GM18873 (cell line): ENCODE data around the gene LYZL1.
"Not testable (repeated sequence)": the region's sequence is repeated elsewhere in the genome, so short reads cannot be mapped to it uniquely, and the experiment has no call there.

Experiments used
- ATAC-seq: cut with Tn5 transposase; IDR thresholded peaks from one replicate; pipeline ENCODE4 v1.9.1; 2021; ENCODE audit warnings: mild to moderate bottlenecking, moderate library complexity, moderate number of reproducible peaks; ENCODE audit not compliant: unreplicated experiment, low FRiP score

Gene LYZL1

DNA sequence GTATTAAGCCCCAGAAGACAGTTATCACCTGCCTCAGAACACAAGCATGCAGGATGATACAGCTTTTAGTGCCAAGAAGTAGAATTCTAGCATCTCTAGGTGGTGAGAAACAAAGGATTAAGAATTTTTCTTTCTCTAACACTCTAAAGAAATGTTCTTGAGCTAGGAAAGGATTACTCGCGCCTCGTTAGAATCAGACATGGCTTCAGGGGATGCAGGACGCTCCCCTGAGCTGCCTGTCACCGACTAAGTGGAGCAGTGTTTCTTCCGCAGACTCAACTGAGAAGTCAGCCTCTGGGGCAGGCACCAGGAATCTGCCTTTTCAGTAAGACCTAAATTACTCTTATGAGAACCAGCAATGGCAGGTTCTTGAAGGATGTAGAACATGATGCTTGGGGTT, at the start of gene LYZL1:
Gene LYZL1 (plus strand): TSS at position 165 of the 400 bp plus-strand sequence. CDS start 2,798 bp downstream, outside the sequence.
- not testable (repeated sequence) for ATAC-seq

DNA sequence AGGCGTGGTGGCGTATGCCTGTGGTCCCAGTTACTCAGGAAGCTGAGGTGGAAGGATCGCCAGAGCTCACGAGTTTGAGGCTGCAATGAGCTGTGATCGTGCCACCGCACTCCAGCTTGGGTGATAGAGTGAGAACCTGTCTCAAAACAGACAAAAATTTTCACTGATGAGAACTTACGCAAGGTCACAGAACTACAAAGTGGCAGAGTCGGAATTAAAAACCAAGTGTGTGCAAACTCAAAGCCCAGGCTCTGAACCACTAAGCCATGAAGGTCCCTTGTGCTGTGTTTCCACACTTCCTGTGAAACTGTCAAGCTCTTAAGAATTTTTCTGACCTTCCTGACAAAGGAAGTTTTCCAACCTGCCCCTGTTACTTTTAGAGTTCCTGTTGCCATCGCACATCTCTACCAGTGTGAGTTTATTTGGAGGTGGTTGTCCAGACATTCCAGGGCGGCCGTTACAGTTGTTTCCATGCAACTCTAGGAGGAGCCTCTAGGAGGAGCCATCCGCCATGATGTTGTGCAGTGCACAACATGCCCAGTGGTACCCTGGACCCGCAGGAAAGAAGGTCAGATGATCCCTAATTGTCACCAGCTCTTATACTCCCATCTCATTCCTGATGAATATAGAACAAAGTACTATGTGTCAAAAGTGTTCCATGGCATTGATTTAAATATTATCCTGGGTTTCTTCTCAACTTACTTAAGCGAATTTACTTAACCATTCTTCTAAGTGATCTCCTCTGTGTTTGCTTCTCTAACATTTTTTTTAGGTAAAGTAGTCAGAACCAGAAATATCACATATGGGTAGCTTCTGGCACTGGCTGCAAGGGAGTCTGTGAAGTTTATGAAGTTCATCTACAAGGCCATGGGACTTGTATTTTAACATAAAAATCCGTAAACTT, 49.0 kb upstream of the LYZL1 start:
- no peak for ATAC-seq

GRCh38 chr10:29240986-29241660, 47.7 kb upstream of the LYZL1 start:
- no peak for ATAC-seq

DNA sequence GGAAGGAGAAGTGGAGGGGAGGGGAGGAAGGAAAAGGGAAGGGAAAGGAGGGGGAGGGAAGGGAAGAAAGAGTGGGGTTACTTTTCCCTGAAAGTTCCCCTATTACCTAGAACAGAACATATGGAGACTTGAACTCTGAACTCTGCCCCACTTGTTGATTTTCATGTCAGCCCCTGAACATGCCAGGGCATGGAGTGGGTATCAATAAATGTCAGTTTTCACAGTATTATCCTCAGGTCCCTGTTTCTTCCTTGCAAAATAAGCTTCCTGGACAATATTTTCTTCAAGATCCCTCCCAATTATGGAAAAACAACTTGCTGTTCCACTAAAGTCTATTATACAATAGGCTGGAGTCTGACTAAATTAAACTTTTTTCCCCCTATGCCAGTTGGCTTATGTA, 46.9 kb upstream of the LYZL1 start:
- ATAC-seq, result no peak

- ATAC-seq, result no peak
Observed at GRCh38 chr10:29243066-29243465, 45.8 kb upstream of the LYZL1 start.

- no peak for ATAC-seq
Observed at GRCh38 chr10:29243750-29244149, 45.1 kb upstream of the LYZL1 start.

- no peak for ATAC-seq
Observed at GRCh38 chr10:29244978-29245377, 43.9 kb upstream of the LYZL1 start.

DNA sequence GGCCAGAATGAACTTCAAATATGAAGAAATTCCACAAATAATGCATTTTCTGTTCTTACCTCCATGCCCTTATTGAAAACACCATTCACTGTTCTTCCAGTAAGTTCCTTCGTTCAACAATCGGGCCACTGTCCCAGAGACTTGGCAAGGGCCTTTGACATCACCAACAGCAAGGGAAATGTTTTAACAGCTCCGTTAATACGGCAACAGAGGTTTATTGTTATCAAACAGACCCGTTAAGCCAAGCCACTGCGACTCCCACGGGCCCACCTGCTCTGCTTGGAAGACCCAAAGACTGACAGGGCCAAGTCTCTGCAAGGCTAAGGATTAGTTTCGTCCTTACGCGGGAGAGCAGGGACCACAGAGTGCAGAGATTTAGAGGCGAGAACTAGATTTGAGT, 43.4 kb upstream of the LYZL1 start:
- no peak for ATAC-seq

DNA sequence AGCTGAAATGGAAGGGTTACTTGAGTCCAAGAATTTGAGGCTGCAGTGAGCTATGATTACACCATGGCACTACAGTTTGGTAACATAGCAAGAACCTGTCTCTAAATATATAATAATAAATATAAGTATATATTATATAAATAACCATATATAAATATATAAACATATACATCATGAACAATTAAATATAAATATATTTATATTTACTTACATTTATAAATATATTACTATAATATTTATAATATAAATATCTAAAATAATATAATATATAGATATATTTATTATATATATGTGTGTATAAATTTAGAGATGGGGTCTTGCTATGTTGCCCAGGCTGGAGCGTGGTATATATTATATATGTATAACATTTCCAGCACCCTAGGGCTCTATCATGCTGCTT, 42.4 kb upstream of the LYZL1 start:
- no peak for ATAC-seq

GRCh38 chr10:29248158-29248557, 40.7 kb upstream of the LYZL1 start:
- ATAC-seq, result no peak

GRCh38 chr10:29249018-29249417, 39.9 kb upstream of the LYZL1 start:
- no peak for ATAC-seq

- no peak for ATAC-seq
Observed at GRCh38 chr10:29250066-29250465, 38.8 kb upstream of the LYZL1 start.

DNA sequence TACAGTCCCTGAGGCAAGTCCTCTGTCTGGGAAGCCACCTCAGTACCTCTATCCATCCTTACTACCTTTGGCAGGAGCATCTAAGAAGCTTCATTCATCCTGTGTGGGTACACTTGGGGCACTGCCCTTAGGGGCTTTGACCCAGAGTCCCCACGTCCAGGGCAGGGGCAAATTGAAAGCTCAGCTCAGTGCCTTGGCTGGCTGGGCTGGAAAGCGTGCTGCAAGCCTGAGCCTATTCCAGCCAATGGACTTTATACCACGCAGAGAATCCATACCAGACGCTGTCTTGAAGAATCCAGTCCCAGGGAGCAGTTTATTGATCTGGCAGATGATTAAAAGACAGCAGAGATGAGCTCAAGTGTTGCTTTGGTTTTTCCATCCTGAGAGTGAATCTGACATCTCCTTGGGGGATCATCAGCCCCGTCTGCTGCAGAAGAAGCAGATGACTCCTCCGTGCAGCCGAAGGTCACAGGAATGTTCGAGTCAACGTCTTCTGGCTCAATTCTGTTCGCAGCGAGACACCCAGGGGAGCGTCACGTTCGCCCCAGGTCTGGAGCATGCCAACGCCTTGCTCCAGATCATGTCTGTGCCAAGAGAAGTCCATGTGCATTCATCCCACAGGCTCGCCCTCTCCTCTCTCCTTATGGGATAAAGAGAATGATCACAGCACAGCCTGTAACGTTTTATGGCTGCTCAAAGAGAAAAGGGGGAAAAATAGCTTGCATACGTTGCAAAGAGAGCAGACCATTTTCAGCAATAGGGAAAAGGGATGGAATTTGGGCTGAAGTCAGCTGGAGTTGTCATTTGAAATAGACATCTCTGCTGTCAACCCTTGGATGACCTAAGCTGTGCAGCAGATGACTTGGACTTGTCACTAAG, 35.8 kb upstream of the LYZL1 start:
- ATAC-seq, result no peak

- no peak for ATAC-seq
Observed at GRCh38 chr10:29253690-29254029, 35.2 kb upstream of the LYZL1 start.

DNA sequence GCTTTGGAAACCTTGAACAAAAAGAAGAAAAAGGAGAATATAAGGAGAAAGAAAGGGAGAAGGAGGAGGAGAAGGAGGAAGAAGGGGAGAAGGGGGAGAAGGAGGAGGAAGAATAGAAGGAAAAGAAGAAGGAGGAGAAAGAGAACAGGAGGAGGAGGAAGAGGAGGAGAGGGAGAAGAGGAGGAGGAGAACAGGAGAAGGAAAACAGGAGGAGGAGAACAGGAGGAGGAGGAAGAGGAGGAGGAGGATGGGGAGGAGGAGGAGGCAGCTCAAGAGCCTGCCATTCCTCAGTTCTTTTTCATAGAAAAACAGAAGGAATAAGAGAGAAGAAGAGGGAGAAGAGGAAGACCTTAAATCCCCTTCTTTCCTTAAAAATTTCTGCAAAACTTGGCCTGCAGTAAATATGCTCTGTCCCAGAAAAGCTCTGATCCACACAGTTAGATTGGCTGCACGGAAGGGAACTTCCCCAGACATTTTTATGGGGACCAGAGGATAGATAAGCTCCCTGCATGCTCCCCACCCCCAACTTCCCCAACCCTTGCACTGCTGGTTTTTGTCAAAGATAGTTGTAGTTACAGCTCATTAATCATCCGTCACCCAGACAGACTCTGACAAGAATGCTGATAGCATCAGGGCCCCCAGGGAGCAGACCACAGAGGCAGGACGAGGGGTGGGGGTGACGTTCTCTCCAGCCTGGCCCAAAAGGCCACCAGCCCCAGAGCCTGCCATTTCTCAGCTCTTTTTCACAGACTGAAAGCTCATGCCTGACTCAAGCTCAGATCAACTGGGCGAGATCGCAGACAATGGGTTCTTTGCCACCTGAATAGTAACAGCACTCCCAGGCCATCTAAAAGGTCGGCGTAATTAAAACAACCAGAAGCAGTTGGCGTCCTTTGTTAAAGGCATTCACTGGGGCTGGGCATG, 34.5 kb upstream of the LYZL1 start:
- no peak for ATAC-seq

DNA sequence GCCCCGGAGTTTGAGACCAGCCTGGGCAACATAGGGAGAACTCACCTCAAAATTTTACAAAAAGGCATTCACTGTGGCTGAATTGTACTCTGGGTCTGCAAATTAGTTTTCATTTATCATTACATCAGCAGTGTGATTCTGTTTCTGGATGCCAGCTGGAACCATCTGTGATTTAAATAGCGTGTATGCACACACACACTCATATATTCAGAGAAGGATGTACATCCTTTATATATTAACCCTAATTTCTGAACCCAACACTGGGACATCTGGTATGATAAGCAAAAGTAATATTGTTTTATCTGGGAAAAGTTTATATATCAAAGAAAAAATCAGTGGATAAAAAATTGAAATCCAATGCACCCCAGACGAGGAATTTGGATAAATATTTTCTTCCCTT, 33.8 kb upstream of the LYZL1 start:
- no peak for ATAC-seq

- ATAC-seq, result no peak
Observed at GRCh38 chr10:29256019-29256418, 32.9 kb upstream of the LYZL1 start.

DNA sequence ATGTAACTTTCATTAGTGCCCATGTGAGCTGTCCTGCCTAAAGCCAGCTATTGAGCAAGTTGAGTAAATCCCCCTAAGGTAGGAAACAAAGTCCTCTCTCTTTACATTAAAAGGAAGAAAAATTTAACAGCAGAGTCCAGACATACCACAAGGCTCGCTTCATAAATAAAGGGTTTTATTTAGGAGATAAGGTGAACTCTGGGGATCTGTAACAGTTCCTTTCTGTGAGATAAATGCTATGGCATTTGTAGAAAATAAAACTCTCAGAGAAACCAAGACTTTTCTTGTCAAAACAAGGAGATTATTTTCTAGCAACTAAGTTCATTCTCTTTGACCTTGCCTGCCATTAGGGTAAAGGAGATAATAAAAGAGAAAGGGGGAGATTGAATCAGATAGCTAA, 32.3 kb upstream of the LYZL1 start:
- ATAC-seq, result no peak

GRCh38 chr10:29257106-29257783, 31.6 kb upstream of the LYZL1 start:
- no peak for ATAC-seq
